Airway epithelial cell (primary cell): ENCODE results near the gene ZNF20. TPM values are rescaled to one million over a fixed set of nuclear protein-coding genes. Genes with fewer than 3 reads are reported as not detected.

Experiments used
- total RNA-seq: library from RNA; depleted of rRNA; stranded (reverse); fragments of >200 nt; gene quantifications from 2 replicates; pipeline ENCODE4 v1.2.3, GENCODE V29; 2015

ZNF20 gene
- total RNA-seq, result 2.9 and 3.5 TPM in 2 replicates

DNA sequence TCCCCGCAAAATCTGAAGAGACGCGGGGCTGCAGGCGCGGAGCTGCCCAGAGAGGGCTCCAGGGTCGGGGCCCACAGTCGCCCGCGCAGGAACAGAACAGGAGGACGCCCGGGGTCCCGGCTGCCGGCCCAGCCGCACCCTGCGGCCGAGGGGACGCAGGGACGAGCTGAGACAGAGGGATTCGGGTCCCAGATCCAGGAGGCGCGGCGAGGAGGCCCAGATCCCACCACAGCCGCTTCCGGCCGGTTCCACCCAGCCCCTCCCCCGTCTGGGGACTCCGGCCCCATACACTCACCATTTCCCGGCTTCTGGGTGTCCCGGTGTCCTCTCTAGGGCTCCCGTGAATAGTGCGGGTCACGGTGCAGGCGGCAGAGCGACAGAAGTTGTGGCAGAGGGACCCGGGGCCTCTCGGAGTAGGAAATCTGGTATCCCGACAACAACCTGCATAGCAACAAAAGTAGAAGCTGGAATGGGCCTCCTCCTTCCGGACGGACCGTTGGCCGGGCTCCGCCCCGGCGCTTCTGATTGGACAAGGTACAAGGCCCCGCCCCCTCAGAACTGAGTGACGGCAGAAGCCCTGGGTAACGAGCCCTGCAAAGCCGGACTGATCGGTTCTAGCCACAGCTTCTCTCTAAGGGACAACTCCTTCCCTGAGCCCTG lies at the start of gene ZNF20:
TSS of gene ZNF20 (minus strand) at position 466 of the 660 bp plus-strand sequence. CDS start at position 298, 168 bp downstream.

DNA sequence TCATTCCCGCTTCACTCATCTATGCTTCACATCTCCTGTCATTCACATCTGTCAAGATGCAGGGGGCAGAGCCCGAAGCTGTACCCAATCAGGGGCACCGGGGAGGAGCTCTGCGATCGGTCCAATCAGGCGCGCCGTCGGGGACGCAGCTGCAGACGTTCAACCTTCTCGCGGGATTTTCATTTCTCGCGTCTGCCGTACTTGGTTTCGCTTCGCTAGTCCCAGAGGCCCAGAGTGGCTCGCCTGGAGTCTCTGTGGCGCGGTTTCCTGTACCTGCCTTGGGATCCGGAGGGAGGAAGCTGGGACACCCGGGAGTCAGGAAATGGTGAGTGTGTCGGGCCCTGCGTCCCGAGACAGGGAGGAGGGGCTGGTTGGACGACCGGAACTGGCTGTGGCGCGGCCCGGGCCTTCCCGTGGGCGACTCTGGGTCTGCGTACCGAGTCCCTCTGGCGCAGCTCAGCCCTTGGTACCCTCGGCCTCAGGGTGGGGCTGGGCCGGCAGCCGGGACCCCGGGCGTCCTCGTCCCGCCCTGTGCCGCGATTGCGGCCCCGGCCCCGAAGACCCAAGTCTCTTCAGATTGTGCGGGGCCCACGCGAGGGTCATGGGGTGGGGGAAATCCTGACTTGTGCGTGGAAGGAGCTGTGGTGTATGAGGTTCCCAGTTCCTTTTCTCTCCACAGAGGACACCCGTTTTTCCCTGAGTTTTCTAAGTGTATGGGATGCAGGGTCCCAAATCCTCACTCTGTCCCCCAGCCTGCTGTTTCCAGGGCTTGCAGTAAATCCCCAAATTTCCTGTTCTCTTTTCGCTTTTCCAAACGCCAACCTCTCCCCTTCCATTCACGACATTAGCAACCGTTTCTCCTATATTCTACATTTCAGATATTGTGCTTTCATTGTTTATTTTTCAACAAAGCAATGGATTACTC lies 23.0 kb upstream of the ZNF20 start, which contains the start of gene ZNF136:
TSS of gene ZNF136 (plus strand) at position 215 of the 925 bp plus-strand sequence. CDS start at position 323, 108 bp downstream.

DNA sequence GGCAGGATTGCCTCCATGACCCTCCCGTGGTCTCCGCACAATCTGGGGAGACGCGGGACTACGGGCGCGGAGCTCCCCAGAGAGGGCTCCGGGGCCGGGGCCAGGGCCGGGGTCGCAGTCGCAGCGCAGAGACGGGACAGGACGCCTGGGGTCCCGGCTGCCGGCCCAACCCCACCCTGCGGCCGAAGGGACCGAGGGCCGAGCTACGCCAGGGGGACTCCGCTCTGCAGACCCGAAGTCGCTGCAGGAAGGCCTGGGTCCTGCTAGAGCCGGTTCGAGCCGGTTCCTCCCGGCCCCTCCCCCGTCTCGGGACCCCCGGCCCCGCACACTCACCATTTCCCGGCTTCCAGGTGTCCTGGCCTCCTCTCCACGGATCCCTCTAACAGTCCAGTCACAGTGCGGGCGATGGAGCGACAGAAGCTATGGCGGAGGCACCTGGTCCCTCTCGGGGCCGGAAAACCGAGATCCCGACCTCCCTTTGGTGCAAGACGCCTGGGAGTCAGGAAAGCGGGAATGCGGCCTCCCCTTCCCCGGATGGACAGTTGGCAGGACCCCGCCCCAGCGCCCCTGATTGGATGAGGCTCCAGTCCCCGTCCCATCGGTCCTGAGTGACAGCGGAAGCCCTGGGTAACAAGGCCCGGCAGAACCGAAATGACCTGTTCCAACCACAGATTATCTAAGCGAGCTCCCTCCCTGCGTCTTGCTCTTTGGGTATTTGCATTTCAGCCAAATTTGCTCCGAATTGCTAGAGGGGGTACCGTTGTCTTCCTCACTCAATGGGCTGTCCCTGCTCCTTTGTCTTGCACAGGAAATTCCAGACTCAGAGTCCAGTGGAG lies 16.3 kb upstream of the ZNF20 start, which contains the start of gene ZNF625:
TSS of gene ZNF625 (minus strand) at position 512 of the 836 bp plus-strand sequence. CDS start at position 336, 176 bp downstream.

Other genes starting within 250 kb of the ZNF20 start
- gene ZNF700, start 215.2 kb downstream of the ZNF20 start, total RNA-seq, result 4.2 and 4.3 TPM in 2 replicates
- gene ZNF763, start 175.3 kb downstream of the ZNF20 start, total RNA-seq, result 0.09 and 0.92 TPM in 2 replicates
- 3.8 and 5.3 TPM in 2 replicates for gene ZNF433, start 104.7 kb downstream of the ZNF20 start, total RNA-seq
- gene ZNF878, start 87.4 kb downstream of the ZNF20 start, total RNA-seq, result 0.21 and 0.93 TPM in 2 replicates
- gene ZNF844, start 75.6 kb downstream of the ZNF20 start, total RNA-seq, result 0.56 and 1.1 TPM in 2 replicates
- gene ZNF625, start 16.4 kb upstream of the ZNF20 start, total RNA-seq, result 3.0 and 6.2 TPM in 2 replicates
- gene ZNF136, start 22.7 kb upstream of the ZNF20 start, total RNA-seq, result 1.4 and 2.5 TPM in 2 replicates
- gene ZNF44, start 154.5 kb upstream of the ZNF20 start, total RNA-seq, result 2.8 and 4.6 TPM in 2 replicates
- 1.5 and 3.2 TPM in 2 replicates for gene ZNF563, start 193.3 kb upstream of the ZNF20 start, total RNA-seq
- gene ZNF442, start 225.3 kb upstream of the ZNF20 start, total RNA-seq, result 0.37 and 0.56 TPM in 2 replicates